Suprapubic skin (tissue), 4 donors: ENCODE data around the gene ANKLE2. TPM values are rescaled to one million over a fixed set of nuclear protein-coding genes. Genes with fewer than 3 reads are reported as not detected.
"Not testable (repeated sequence)": the region's sequence is repeated elsewhere in the genome, so short reads cannot be mapped to it uniquely, and the experiment has no call there.

Experiments
- DNase-seq, 2 donors: peaks; one replicate each; pipeline ENCODE4 v3.0.0-alpha.2; 2019; ENCODE audit warnings: low spot score in 2 of 2
- H3K27ac ChIP-seq: fragments of 200-600 bp; sonication (generic); one replicate; pipeline ENCODE4 v1.5.1; 2019
- H3K27me3 ChIP-seq: fragments of 200-600 bp; sonication (generic); one replicate; pipeline ENCODE4 v1.5.1; 2019
- H3K36me3 ChIP-seq: fragments of 200-600 bp; sonication (generic); one replicate; pipeline ENCODE4 v1.5.1; 2019
- H3K4me1 ChIP-seq: fragments of 200-600 bp; sonication (generic); one replicate; pipeline ENCODE4 v1.5.1; 2019
- H3K4me3 ChIP-seq: fragments of 200-600 bp; sonication (generic); one replicate; pipeline ENCODE4 v1.5.1; 2019; ENCODE audit warnings: mild to moderate bottlenecking
- H3K9me3 ChIP-seq: fragments of 200-600 bp; sonication (generic); one replicate; pipeline ENCODE4 v1.5.1; 2019
- CTCF ChIP-seq, 2 donors: fragments of 200-600 bp in 1 of 2; fragments of 450-650 bp in 1 of 2; sonication (generic) in 1 of 2; IDR thresholded peaks; one replicate each; pipeline ENCODE4 v1.5.1; 2016 to 2019; ENCODE audit warnings: antibody characterized with exemption in 2 of 2, mild to moderate bottlenecking in 1 of 2, moderate library complexity in 1 of 2
- EP300 ChIP-seq: sonication (generic); formaldehyde crosslinking; IDR thresholded peaks from one replicate; pipeline ENCODE4 v1.6.1; 2017; ENCODE audit warnings: antibody characterized with exemption
- POLR2A ChIP-seq, 2 donors: fragments of 450-650 bp; IDR thresholded peaks; one replicate each; pipeline ENCODE4 v1.6.1; 2017; ENCODE audit warnings: antibody characterized with exemption in 2 of 2, mild to moderate bottlenecking in 2 of 2, moderate library complexity in 2 of 2
- POLR2AphosphoS5 ChIP-seq, 3 donors: sonication (generic); formaldehyde crosslinking; IDR thresholded peaks; one replicate each; pipeline ENCODE4 v1.6.1; 2017; ENCODE audit warnings: antibody characterized with exemption in 3 of 3
- WGBS: methylation state at CpG from one replicate; pipeline ENCODE4 v1.1.5; 2018; 5-methylcytosine and 5-hydroxymethylcytosine counted together
- total RNA-seq, 4 donors: library from RNA; depleted of rRNA; stranded (reverse); fragments of >200 nt; gene quantifications; one replicate each; pipeline ENCODE4 v1.1.0, GENCODE V29; 2016

ANKLE2 gene
- total RNA-seq: 100 to 1,000 TPM in 2 of 4 donors, 10 to 100 TPM in 2; 74.7 to 222 (median 111) TPM

GRCh38 chr12:132761032-132761920 lies at the start of gene ANKLE2:
Gene ANKLE2 (minus strand): TSS chr12:132761832. CDS start chr12:132761798, 34 bp downstream.
- Histone ChIP-seq H3K9me3 (no peaks in the 10 kb centered on the region), H3K27ac (peak within 1 kb of the TSS; percentile 97), H3K36me3 (peaks cover 20% of the 10 kb centered on the region), H3K4me1 (peaks cover 21% of the 10 kb centered on the region), H3K4me3 (peak within 1 kb of the TSS; percentile 99), H3K27me3 (no peaks in the 10 kb centered on the region)
- under 1% methylated on average over 12 of the region's 97 CpGs for WGBS
- peak in 1 of 2 donors; percentile 66 for TF ChIP-seq POLR2A (IDR thresholded peaks at IDR 0.05)
- no peak for TF ChIP-seq POLR2AphosphoS5 (IDR thresholded peaks at IDR 0.05)
- no peak for TF ChIP-seq CTCF (IDR thresholded peaks at IDR 0.05)
- TF ChIP-seq EP300: no peak
- peak; percentile 71 to 84 for DNase-seq

- not testable (repeated sequence) for H3K9me3 ChIP-seq, H3K4me1 ChIP-seq, DNase-seq, H3K27ac ChIP-seq, H3K4me3 ChIP-seq, H3K27me3 ChIP-seq
- peaks cover 85% of the 10 kb centered on the region for H3K36me3 ChIP-seq
- 65% methylated on average over 10 of the region's 13 CpGs for WGBS
- TF ChIP-seq CTCF (IDR thresholded peaks at IDR 0.05): peak in 1 of 2 donors; percentile 28
These were observed 47.8 kb upstream of the ANKLE2 start for GRCh38 chr12:132809391-132809790.

- WGBS: 74% methylated on average over 13 of the region's 25 CpGs
- TF ChIP-seq CTCF (IDR thresholded peaks at IDR 0.05): no peak
- no peak for TF ChIP-seq POLR2AphosphoS5 (IDR thresholded peaks at IDR 0.05)
- no peak for TF ChIP-seq EP300
- TF ChIP-seq POLR2A (IDR thresholded peaks at IDR 0.05): no peak
These were observed 45.9 kb upstream of the ANKLE2 start for GRCh38 chr12:132807295-132808092.

GRCh38 chr12:132806857-132807256 lies 45.2 kb upstream of the ANKLE2 start:
- H3K4me3 ChIP-seq: no peak overlapping the region
- H3K4me1 ChIP-seq: no peaks in the 10 kb centered on the region
- H3K9me3 ChIP-seq: no peaks in the 10 kb centered on the region
- TF ChIP-seq EP300 (no peak), POLR2A (IDR thresholded peaks at IDR 0.05) (no peak), CTCF (IDR thresholded peaks at IDR 0.05) (no peak), POLR2AphosphoS5 (IDR thresholded peaks at IDR 0.05) (no peak)
- H3K27ac ChIP-seq: no peak overlapping the region
- WGBS: 89% methylated on average over 18 of the region's 18 CpGs
- no peak for DNase-seq
- peaks cover 87% of the 10 kb centered on the region for H3K36me3 ChIP-seq
- H3K27me3 ChIP-seq: no peaks in the 10 kb centered on the region

More at GRCh38 chr12:132807295-132808092, 45.9 kb upstream of the ANKLE2 start:
- no peak overlapping the region for H3K4me3 ChIP-seq
- no peaks in the 10 kb centered on the region for H3K27me3 ChIP-seq
- H3K27ac ChIP-seq: no peak overlapping the region
- no peaks in the 10 kb centered on the region for H3K9me3 ChIP-seq
- DNase-seq: no peak
- H3K4me1 ChIP-seq: no peaks in the 10 kb centered on the region
- peaks cover 86% of the 10 kb centered on the region for H3K36me3 ChIP-seq

GRCh38 chr12:132804426-132804861 lies 42.8 kb upstream of the ANKLE2 start:
- H3K9me3 ChIP-seq: no peaks in the 10 kb centered on the region
- 61% methylated on average over 14 of the region's 16 CpGs for WGBS
- no peaks in the 10 kb centered on the region for H3K4me1 ChIP-seq
- no peaks in the 10 kb centered on the region for H3K27me3 ChIP-seq
- no peak overlapping the region for H3K4me3 ChIP-seq
- no peak for TF ChIP-seq CTCF (IDR thresholded peaks at IDR 0.05)
- TF ChIP-seq EP300: no peak
- no peak for TF ChIP-seq POLR2A (IDR thresholded peaks at IDR 0.05)
- TF ChIP-seq POLR2AphosphoS5 (IDR thresholded peaks at IDR 0.05): no peak
- H3K27ac ChIP-seq: no peak overlapping the region
- DNase-seq: no peak
- peaks cover 97% of the 10 kb centered on the region for H3K36me3 ChIP-seq
